Nephron (organoid): ENCODE results near the gene RER1.
A peak's percentile ranks its signal among the peaks of the same experiment; 100 is the strongest.

Source experiments
- H3K27ac Mint-ChIP-seq, 3 experiments: 2 replicates each; pipeline ENCODE4 v1.8.0; 2020; ENCODE audit warnings: mixed read lengths in 3 of 3, mild to moderate bottlenecking in 2 of 3, moderate library complexity in 1 of 3
- H3K27me3 Mint-ChIP-seq: 2 replicates; pipeline ENCODE4 v1.8.0; 2021; ENCODE audit warnings: low read depth, mild to moderate bottlenecking, moderate library complexity, mixed read lengths
- H3K36me3 Mint-ChIP-seq: 2 replicates; pipeline ENCODE4 v1.8.0; 2020; ENCODE audit warnings: low read depth, mixed read lengths
- H3K4me1 Mint-ChIP-seq: 2 replicates; pipeline ENCODE4 v1.8.0; 2020; ENCODE audit warnings: mixed read lengths
- H3K4me3 Mint-ChIP-seq, 3 experiments: 2 replicates each; pipeline ENCODE4 v1.8.0; 2020; ENCODE audit warnings: mild to moderate bottlenecking in 3 of 3, mixed read lengths in 3 of 3, moderate library complexity in 2 of 3
- H3K9me3 Mint-ChIP-seq: 2 replicates; pipeline ENCODE4 v1.8.0; 2020; ENCODE audit warnings: mixed read lengths
- TF ChIP-seq, protein P1 (sequence below), 3 experiments: fragments of 200-600 bp; sonication (generic); IDR thresholded peaks; one replicate each; pipeline ENCODE4 v1.5.0; 2021; ENCODE audit warnings: antibody characterized with exemption in 3 of 3; ENCODE audit not compliant: unreplicated experiment in 3 of 3

RER1 gene, protein sequence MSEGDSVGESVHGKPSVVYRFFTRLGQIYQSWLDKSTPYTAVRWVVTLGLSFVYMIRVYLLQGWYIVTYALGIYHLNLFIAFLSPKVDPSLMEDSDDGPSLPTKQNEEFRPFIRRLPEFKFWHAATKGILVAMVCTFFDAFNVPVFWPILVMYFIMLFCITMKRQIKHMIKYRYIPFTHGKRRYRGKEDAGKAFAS

DNA sequence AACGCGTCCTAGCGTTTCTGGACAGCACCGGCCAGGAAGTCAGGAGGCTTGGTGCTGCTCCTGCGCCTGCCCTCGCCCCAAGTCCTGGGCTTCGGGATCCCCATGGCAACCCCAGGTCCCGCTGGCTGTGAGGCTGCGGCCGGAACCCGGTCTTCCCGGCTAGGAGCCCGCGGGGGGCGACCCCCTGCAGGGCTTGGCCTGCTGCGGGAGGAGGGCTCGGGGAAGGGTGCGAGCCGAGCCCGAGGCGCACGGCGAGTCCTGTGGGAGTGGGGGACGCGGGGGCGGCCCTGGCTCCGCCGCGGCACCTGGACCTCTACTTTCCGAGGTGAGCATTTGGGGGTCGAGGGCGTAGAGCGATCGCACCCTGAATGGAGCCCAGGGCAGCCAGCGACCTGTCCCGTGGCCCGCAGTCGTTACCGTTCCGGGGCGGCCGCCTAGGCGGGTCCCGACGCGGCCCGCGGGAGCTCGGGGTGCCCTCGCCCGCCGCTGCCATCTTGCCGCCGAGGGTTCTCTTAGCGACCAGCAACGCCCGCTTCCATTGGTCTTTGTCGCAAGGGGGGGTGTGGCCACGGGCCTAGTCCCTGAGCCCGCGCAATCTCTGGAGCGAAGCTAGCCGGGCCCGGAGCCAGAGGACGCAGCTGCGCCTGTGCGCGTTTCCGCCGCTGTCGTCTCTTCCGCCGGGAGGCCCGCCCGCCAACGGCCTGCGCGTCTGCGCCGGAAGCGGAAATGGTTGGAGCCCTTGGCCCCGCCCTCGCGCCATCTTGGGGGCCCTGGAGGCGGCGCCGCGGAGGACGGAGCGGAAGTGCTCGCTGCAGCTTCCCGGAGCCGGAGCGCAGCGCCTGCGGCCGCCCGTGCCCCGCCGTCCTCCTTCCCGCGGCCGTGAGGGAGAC, at the start of gene RER1, which contains the start of gene MORN1:
RER1 (plus strand) TSS at position 801 of the 890 bp plus-strand sequence. CDS start 3,950 bp downstream, outside the sequence.
MORN1 (minus strand) TSS at position 514 of the 890 bp plus-strand sequence; CDS start at position 493, 21 bp downstream.
- TF ChIP-seq, protein P1, sequence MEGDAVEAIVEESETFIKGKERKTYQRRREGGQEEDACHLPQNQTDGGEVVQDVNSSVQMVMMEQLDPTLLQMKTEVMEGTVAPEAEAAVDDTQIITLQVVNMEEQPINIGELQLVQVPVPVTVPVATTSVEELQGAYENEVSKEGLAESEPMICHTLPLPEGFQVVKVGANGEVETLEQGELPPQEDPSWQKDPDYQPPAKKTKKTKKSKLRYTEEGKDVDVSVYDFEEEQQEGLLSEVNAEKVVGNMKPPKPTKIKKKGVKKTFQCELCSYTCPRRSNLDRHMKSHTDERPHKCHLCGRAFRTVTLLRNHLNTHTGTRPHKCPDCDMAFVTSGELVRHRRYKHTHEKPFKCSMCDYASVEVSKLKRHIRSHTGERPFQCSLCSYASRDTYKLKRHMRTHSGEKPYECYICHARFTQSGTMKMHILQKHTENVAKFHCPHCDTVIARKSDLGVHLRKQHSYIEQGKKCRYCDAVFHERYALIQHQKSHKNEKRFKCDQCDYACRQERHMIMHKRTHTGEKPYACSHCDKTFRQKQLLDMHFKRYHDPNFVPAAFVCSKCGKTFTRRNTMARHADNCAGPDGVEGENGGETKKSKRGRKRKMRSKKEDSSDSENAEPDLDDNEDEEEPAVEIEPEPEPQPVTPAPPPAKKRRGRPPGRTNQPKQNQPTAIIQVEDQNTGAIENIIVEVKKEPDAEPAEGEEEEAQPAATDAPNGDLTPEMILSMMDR (IDR thresholded peaks at IDR 0.05; ENCODE audit: unreplicated experiment in 3 of 3): no peak
- no peaks in the 10 kb centered on the region for H3K9me3 Mint-ChIP-seq
- peak within 1 kb of the TSS; percentile 76 to 81 (median 80) for H3K27ac Mint-ChIP-seq
- peak within 1 kb of the TSS; percentile 85 to 97 (median 94) for H3K4me3 Mint-ChIP-seq
- H3K4me1 Mint-ChIP-seq: peaks cover 30% of the 10 kb centered on the region
- peaks cover 15% of the 10 kb centered on the region for H3K36me3 Mint-ChIP-seq
- no peaks in the 10 kb centered on the region for H3K27me3 Mint-ChIP-seq

DNA sequence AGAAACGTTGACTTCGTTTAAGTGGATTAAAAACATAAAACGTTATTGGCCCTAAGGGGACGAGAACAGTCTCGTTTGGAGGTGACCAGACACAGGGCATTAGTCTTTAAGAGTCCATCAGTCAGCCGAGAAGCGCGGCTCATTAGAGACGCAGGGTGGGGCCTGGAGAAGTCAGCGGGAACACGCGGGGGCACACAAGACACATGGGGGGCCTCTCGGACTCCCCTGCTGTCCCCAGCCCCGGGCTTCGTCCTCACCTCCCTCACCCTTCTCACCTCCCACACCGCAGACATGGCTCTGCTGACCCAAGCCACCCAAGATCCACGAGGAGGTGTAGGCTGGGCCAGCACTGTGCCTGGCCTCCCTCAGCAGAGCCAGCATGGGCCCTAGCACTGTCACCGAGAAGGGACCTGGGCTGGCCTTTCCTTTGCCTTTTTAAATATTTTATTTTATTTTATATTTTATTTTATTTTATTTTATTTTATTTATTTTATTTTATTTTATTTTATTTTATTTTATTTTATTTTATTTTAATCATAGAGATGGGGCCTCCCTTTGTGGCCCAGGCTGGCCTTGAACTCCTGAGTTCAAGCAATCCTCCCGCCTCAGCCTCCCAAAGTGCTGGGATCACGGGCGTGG, 49.1 kb upstream of the RER1 start:
- no peak overlapping the region for H3K4me3 Mint-ChIP-seq
- H3K27ac Mint-ChIP-seq: no peak overlapping the region
- H3K36me3 Mint-ChIP-seq: no peaks in the 10 kb centered on the region
- H3K9me3 Mint-ChIP-seq: no peaks in the 10 kb centered on the region
- H3K4me1 Mint-ChIP-seq: no peaks in the 10 kb centered on the region
- peaks cover 4% of the 10 kb centered on the region for H3K27me3 Mint-ChIP-seq
- TF ChIP-seq, protein P1 (IDR thresholded peaks at IDR 0.05; ENCODE audit: unreplicated experiment in 3 of 3): no peak

DNA sequence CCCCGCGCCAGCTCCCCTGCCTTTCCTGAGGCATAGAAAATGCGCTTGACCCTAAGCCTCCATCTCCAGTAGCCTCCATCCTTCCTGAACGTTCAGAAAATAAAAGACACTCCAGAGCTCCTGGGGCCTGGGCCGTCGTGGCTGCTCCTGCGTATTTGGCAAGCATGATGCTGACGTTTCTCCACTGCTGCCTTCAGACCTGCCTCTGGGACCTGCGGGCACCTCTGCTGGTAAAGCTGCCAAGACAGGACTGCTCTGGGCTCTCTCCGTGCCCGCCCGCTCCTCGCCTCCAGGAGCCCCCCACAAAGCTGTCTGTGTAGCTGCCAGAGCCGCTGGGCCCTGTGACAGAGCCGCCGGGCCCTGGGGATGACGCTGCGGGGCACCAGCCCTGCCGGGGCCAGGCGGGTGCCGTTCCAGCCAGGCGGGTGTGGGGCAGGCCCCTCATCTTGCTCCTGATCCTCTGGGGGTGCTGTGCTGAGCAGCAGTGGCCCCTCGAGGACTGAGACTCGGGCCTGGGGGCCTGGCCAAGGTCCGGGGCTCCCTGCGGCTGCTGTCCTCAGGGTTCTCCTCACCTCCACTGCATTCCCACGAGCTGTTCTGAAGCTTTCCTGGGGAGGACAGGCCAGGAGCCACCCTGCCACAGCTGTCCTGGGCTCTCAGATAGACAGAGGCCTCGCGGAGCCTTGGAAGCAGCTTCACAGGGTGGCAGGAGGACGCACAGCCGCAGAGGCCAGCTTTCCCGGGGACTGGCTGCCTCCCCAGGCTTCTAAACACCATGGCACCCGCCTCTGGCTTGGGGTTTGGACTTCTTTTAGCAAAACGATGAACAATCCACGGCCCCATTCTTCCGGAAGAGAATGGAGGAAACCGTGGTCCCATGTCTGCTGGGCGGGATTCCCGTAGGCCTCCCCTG, 48.4 kb upstream of the RER1 start:
- Mint-ChIP-seq H3K36me3 (no peaks in the 10 kb centered on the region), H3K27ac (no peak overlapping the region), H3K4me3 (no peak overlapping the region), H3K9me3 (no peaks in the 10 kb centered on the region), H3K27me3 (peaks cover 2% of the 10 kb centered on the region), H3K4me1 (no peaks in the 10 kb centered on the region)
- TF ChIP-seq, protein P1 (IDR thresholded peaks at IDR 0.05; ENCODE audit: unreplicated experiment in 3 of 3): no peak

DNA sequence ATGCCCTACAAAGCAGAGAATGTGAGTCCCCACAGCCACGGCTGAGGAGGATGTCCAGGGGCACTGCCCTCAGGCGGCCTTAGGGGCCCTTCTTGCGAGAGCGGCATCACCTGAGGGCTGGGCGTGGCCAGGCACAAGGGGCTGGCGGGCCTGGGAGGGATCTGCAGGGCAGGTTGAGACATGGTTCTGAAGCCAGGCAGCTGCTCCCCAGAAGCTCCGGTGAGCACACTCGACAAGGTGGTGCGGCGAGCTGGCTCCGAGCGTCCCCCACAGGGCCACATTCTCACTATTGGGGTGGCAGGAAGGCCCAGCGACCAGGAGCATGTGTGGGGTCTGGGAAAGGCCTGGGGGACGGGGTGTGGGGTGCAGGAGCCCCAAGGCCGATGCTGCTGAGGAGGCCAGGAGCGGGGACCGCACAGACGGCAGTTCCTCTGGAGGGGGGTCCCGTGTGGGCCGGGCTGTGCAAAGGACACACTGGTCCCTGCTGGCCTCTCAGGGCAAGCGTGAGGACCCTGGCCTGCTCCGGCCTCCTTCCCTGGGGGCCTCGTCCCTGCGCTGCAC, 47.4 kb upstream of the RER1 start:
- no peak overlapping the region for H3K4me3 Mint-ChIP-seq
- no peak overlapping the region for H3K27ac Mint-ChIP-seq
- TF ChIP-seq, protein P1 (IDR thresholded peaks at IDR 0.05; ENCODE audit: unreplicated experiment in 3 of 3): no peak

DNA sequence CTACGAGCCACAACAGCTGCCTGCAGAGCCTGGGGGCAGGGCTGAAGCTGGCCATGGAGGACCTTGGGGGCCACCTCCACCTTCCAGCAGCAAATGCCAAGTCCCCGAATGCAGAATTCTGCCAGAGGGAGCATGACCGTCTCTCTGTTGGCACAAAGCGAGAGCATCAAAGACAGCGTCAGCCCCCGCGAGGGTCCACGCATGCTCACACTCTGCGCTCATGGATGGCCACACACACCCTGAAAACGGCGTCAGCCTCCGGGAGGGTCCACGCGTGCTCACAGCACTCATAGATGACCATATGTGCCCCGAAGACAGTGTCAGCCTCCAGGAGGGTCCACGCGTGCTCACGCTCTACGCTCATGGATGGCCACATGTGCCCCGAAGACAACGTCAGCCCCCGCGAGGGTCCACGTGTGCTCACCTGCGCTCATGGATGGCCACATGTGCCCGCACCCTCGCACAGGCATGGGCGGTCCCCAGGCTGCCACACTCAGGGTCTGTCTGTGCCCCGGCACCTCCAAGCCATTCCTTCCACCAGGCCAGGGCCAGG, 46.8 kb upstream of the RER1 start:
- Mint-ChIP-seq H3K4me3 (no peak overlapping the region), H3K36me3 (no peaks in the 10 kb centered on the region), H3K4me1 (peaks cover 9% of the 10 kb centered on the region), H3K27ac (no peak overlapping the region), H3K27me3 (no peaks in the 10 kb centered on the region), H3K9me3 (no peaks in the 10 kb centered on the region)
- TF ChIP-seq, protein P1 (IDR thresholded peaks at IDR 0.05; ENCODE audit: unreplicated experiment in 3 of 3): no peak

More for the DNA sequence above, 47.4 kb upstream of the RER1 start:
- Mint-ChIP-seq H3K36me3 (no peaks in the 10 kb centered on the region), H3K27me3 (no peaks in the 10 kb centered on the region), H3K9me3 (no peaks in the 10 kb centered on the region), H3K4me1 (peaks cover 2% of the 10 kb centered on the region)
